ENCODE measurements around the gene ACACA.

- TF ChIP-seq CTCF (conservative IDR thresholded peaks at IDR 0.05) (no peak), ZFX (IDR thresholded peaks at IDR 0.05) (no peak)
Observed at GRCh38 chr17:37305406-37305905, 101.2 kb downstream of the ACACA start.

Data from C4-2B (cell line).